Tibial artery (tissue), 4 donors: ENCODE results near the gene BAG5.

Experiments used
- DNase-seq, 2 donors: peaks; one replicate each; pipeline ENCODE4 v3.0.0-alpha.2; 2019
- H3K27ac ChIP-seq, 2 donors: fragments of 200-600 bp; sonication (generic) in 1 of 2; 1 replicate in 1 of 2; 2 replicates in 1 of 2; pipeline ENCODE4 v1.5.1; 2018 to 2019; ENCODE audit warnings: mild to moderate bottlenecking in 1 of 2
- H3K27me3 ChIP-seq, 2 donors: fragments of 200-600 bp; sonication (generic) in 1 of 2; one replicate each; pipeline versions ENCODE4 v1.5.1 to v1.6.0; 2016 to 2019
- H3K36me3 ChIP-seq, 3 donors: fragments of 200-600 bp; sonication (generic) in 2 of 3; one replicate each; pipeline ENCODE4 v1.5.1; 2016 to 2019; ENCODE audit warnings: mild to moderate bottlenecking in 2 of 3
- H3K4me1 ChIP-seq, 4 donors: fragments of 200-600 bp; sonication (generic) in 2 of 4; 1 replicate in 3 of 4; 2 replicates in 1 of 4; pipeline ENCODE4 v1.5.1; 2016 to 2019
- H3K4me3 ChIP-seq, 2 donors: fragments of 200-600 bp; sonication (generic) in 1 of 2; 1 replicate in 1 of 2; 2 replicates in 1 of 2; pipeline ENCODE4 v1.5.1; 2018 to 2019; ENCODE audit warnings: mild to moderate bottlenecking in 2 of 2
- H3K9me3 ChIP-seq, 3 donors: fragments of 200-600 bp; sonication (generic) in 1 of 3; one replicate each; pipeline ENCODE4 v1.5.1; 2016 to 2019
- intact Hi-C: fragments of 100-400 bp; cut with DNase I; formaldehyde crosslinking; loops from one replicate; pipeline ENCODE4 v1.15.0; 2023; ENCODE audit warnings: low total_unique reads
- TF ChIP-seq, protein P1 (sequence below), 2 experiments: fragments of 200-600 bp in 1 of 2; fragments of 450-650 bp in 1 of 2; IDR thresholded peaks; one replicate each; pipeline ENCODE4 v1.5.1; 2017 to 2019; ENCODE audit warnings: antibody characterized with exemption in 2 of 2, mild to moderate bottlenecking in 1 of 2, moderate library complexity in 1 of 2

The BAG5 gene

DNA sequence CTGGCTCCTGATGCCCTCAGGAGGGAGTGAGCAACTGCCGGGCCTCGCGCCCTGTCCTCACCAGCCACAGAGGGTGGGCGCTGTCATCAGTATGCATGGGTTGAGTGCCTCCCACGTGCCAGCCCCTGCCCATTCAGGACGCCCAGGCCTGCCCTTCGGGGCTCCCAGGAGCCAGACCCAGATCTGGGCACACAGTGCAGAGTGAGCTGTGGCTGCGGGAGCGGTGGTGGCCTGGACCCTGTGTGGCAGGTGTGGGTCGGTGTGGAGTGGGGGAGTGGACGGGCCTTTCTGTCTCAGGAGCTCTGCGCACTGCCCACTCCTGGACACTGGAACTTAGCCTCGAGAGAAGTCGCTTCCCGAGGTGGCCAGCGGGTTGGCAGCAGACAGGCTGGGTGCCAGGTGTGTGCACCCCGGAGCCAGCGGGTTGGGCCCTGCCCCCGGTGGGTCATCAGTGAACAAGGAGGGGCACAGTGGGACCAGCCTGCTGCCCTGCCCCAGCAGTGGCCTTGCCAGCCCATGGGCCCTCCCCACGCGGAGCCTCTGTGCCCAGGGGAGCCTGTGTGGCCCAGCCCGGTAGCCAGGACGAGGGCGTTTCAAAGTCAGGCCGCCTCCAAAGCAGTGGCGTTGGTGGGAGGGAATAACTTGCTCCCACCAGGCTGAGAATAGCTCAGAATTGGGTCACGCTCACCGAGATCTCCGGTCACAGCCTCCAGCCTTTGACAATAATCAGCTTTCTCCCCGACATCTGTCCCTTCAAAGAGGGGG is 24.0 kb downstream of the BAG5 start:
- Histone ChIP-seq H3K4me3 (no peak overlapping the region), H3K27ac (peak overlapping the region; percentile 86), H3K36me3 (peaks cover 0 to 38% (median 0%) of the 10 kb centered on the region in 3 donors), H3K27me3 (no peaks in the 10 kb centered on the region), H3K4me1 (peaks cover 0 to 78% (median 73%) of the 10 kb centered on the region in 4 donors), H3K9me3 (no peaks in the 10 kb centered on the region)
- TF ChIP-seq, protein P1, sequence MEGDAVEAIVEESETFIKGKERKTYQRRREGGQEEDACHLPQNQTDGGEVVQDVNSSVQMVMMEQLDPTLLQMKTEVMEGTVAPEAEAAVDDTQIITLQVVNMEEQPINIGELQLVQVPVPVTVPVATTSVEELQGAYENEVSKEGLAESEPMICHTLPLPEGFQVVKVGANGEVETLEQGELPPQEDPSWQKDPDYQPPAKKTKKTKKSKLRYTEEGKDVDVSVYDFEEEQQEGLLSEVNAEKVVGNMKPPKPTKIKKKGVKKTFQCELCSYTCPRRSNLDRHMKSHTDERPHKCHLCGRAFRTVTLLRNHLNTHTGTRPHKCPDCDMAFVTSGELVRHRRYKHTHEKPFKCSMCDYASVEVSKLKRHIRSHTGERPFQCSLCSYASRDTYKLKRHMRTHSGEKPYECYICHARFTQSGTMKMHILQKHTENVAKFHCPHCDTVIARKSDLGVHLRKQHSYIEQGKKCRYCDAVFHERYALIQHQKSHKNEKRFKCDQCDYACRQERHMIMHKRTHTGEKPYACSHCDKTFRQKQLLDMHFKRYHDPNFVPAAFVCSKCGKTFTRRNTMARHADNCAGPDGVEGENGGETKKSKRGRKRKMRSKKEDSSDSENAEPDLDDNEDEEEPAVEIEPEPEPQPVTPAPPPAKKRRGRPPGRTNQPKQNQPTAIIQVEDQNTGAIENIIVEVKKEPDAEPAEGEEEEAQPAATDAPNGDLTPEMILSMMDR (IDR thresholded peaks at IDR 0.05) = no peak
- intact Hi-C loops = no loop called here
- DNase-seq = peak in 1 of 2 donors; percentile 91

DNA sequence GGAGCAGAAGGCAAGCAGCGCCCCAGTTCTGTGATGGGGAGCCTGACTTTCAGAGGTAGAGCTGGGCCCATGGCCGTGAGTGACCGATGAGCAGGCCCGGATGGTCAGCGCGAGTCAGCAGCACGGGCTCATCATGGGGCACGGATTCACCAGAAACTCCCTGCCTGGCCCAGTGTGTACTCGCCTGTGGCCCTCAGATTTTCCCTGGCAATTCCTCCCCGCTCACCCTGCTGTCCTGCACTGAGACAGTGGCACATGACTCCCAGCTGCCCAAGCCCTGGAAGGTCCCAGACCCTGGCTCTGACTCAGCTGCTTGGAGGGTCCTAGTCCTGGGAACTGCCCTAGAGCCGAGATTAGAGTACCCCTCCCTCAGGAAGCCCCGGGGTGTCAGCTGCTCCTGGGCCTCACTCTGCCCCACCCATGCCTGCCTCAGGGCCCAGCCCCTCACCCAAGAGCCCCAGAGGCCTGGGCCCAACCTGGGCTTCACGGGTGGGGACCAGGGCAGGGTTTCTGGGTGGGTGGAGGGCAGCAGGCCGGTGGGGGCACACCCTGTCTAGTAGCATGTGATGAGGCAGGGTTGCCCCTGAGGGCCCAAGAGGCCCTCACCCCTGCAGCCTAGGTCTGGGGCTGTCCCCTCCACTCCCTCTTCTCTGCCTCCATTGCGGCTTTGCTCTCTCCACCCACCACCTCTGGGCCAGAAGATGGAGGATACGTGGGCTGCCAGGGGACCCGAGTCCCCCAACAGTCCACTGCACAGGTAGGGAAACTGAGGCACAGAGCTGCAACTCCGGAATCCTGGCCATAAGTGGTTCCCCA is 25.1 kb downstream of the BAG5 start:
- no peaks in the 10 kb centered on the region for H3K27me3 ChIP-seq
- peaks cover 0 to 49% (median 0%) of the 10 kb centered on the region in 3 donors for H3K36me3 ChIP-seq
- no peak overlapping the region for H3K4me3 ChIP-seq
- intact Hi-C loops = no loop called here
- DNase-seq = no peak
- H3K9me3 ChIP-seq = no peaks in the 10 kb centered on the region
- TF ChIP-seq, protein P1 (IDR thresholded peaks at IDR 0.05) = no peak
- peak overlapping the region; percentile 86 for H3K27ac ChIP-seq
- peaks cover 0 to 78% (median 71%) of the 10 kb centered on the region in 4 donors for H3K4me1 ChIP-seq

DNA sequence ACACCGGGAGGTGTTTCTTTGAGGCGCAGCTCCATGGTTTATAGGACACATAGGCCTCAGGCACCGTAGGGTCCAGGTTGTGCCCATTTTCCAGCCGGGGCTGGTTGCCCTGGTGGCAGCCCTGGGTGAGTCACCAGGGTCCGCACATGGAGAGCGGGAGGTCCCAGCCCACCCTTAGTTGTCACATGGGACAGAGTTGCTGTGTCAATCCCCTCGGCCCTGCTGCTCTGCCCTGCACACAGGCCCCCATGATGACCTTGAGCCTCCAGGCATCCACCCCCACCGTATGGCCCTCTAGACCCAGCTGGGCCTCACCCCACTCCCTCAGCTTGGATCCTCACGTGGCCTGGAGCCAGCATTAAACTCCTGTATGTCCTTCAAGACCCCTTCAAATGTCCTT is 25.8 kb downstream of the BAG5 start:
- H3K4me1 ChIP-seq = peaks cover 0 to 78% (median 68%) of the 10 kb centered on the region in 4 donors
- no peak overlapping the region for H3K4me3 ChIP-seq
- intact Hi-C loops = no loop called here
- no peaks in the 10 kb centered on the region for H3K9me3 ChIP-seq
- peaks cover 0 to 56% (median 0%) of the 10 kb centered on the region in 3 donors for H3K36me3 ChIP-seq
- TF ChIP-seq, protein P1 (IDR thresholded peaks at IDR 0.05) = no peak
- H3K27me3 ChIP-seq = no peaks in the 10 kb centered on the region
- peak overlapping the region; percentile 86 for H3K27ac ChIP-seq
- DNase-seq = no peak

DNA sequence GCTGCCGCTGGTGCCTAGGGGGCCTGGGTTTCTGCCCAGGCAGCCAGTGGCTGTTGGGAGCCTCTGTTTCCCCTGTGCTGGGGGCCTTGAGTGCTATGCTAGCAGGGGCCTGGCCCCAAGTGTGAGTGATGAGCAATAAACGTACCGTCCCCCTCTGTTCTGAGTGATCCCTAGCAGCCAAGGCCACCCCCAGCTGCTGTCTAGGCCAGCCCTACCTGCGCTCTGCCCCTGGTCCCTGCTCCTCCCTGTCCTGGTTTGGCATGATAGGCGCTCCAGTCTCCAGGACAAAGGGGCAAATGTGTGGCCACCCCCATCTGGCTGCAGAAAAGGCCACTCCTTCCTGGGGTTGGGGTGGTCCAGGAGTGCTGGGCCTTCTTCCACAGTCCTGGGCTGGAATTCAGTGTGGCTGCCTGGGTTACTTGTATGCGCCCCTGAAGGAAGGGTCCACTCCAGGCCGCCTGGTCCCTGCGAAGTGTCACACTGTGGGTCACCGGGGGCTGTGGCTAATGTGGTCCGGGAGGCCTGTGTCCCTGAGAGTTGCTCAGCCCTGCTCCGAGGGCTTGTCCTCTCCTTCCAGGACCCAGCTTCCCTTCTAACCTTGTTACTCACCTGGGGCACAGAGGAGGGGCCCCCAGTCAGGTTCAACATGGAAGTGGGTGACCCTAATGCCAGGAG is 26.4 kb downstream of the BAG5 start:
- no peak for DNase-seq
- TF ChIP-seq, protein P1 (IDR thresholded peaks at IDR 0.05) = no peak
- Histone ChIP-seq H3K4me3 (no peak overlapping the region), H3K36me3 (peaks cover 0 to 63% (median 5%) of the 10 kb centered on the region in 3 donors), H3K4me1 (peaks cover 0 to 78% (median 68%) of the 10 kb centered on the region in 4 donors), H3K9me3 (no peaks in the 10 kb centered on the region), H3K27me3 (no peaks in the 10 kb centered on the region), H3K27ac (peak overlapping the region; percentile 86)
- intact Hi-C loops = no loop called here

DNA sequence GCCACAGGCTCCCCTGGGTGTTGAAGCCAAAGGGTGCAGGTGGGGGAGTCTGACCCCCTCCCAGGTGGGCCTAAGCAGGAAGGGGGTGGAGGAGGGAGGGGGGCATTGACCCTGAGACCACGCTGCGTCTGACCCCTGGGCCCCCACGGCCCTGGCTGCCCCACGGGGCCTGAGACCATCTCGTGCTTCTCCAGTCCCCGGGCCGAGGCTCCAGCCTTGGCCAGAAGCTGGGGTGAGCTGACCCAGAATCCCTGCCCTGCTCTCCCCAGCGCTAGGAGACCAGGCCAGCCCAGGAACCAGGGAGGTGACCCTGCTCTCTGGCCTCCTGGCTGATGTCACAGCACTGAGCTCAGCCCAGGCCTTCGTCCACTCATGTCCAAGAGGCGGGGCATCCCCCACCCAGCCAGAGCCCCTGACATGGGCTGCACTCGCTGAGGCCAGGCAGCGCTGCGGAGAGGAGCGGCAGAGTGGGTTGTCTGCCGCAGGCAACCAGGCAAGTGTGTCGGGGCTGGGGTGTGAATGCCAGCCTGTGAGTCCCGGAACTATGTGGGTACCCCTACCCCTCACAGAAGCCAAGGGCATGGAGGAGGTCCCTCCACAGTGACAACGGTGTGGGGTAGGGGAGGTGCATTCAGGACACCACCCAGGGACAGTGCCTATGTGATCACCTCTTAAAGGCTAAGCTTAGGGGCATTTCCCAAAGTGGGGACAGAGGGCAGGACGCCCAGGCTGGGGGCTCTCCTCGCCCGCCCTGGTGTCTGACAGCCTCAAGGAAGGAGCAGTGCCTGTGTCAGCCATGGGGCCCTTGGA is 27.2 kb downstream of the BAG5 start:
- Histone ChIP-seq H3K9me3 (no peaks in the 10 kb centered on the region), H3K4me3 (no peak overlapping the region), H3K36me3 (peaks cover 0 to 69% (median 7%) of the 10 kb centered on the region in 3 donors), H3K27me3 (no peaks in the 10 kb centered on the region), H3K27ac (peak overlapping the region; percentile 81 to 86), H3K4me1 (peaks cover 0 to 78% (median 69%) of the 10 kb centered on the region in 4 donors)
- TF ChIP-seq, protein P1 (IDR thresholded peaks at IDR 0.05) = no peak
- intact Hi-C loops = no loop called here
- DNase-seq = no peak
